ENCODE data around the gene WNT3. TPM values are rescaled to one million over a fixed set of nuclear protein-coding genes. Genes with fewer than 3 reads are reported as not detected.

Gene WNT3
- total RNA-seq, 1 experiment from 2014 or later = 8.8 TPM

- TF ChIP-seq, protein P1, sequence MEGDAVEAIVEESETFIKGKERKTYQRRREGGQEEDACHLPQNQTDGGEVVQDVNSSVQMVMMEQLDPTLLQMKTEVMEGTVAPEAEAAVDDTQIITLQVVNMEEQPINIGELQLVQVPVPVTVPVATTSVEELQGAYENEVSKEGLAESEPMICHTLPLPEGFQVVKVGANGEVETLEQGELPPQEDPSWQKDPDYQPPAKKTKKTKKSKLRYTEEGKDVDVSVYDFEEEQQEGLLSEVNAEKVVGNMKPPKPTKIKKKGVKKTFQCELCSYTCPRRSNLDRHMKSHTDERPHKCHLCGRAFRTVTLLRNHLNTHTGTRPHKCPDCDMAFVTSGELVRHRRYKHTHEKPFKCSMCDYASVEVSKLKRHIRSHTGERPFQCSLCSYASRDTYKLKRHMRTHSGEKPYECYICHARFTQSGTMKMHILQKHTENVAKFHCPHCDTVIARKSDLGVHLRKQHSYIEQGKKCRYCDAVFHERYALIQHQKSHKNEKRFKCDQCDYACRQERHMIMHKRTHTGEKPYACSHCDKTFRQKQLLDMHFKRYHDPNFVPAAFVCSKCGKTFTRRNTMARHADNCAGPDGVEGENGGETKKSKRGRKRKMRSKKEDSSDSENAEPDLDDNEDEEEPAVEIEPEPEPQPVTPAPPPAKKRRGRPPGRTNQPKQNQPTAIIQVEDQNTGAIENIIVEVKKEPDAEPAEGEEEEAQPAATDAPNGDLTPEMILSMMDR (IDR thresholded peaks at IDR 0.05; ENCODE audit: insufficient read depth in 1 of 2, low read depth in 1 of 2, low read length in 1 of 2, severe bottlenecking in 1 of 2, unreplicated experiment in 1 of 2) = no peak
- ChIA-PET CTCF (no interaction called here), POLR2A (no interaction called here)
- peak in 1 of 2 experiments; percentile 6 for DNase-seq
- Histone ChIP-seq H3K27me3 (replicated peaks; ENCODE audit: control insufficient read depth, insufficient read depth, low read length) (no peaks in the 10 kb centered on the region), H3K36me3 (ENCODE audit: control insufficient read depth, insufficient read depth, low read length) (no peaks in the 10 kb centered on the region; the same call in 1 of the 2 replicates), H3K4me1 (peaks cover 10% of the 10 kb centered on the region; the same call in 1 of the 2 replicates), H3K9me3 (no peaks in the 10 kb centered on the region), H3K4me3 (ENCODE audit: low read depth, low read length) (no peak overlapping the region)
- H3K27me3 Mint-ChIP-seq (ENCODE audit: insufficient read depth, unreplicated experiment) = no peaks in the 10 kb centered on the region
- no peak overlapping the region for H3K27ac Mint-ChIP-seq (ENCODE audit: unreplicated experiment)
- peaks cover 7% of the 10 kb centered on the region for H3K4me1 Mint-ChIP-seq (ENCODE audit: low read depth, unreplicated experiment)
- BruUV-seq (replicated peaks) = no TSS peak
- H3K4me3 Mint-ChIP-seq (ENCODE audit: unreplicated experiment) = no peak overlapping the region
- intact Hi-C loops (cut with micrococcal nuclease; ENCODE audit: unreplicated experiment) = no loop called here
- H3K36me3 Mint-ChIP-seq (ENCODE audit: insufficient read depth, unreplicated experiment) = no peaks in the 10 kb centered on the region
- H3K9me3 Mint-ChIP-seq (ENCODE audit: unreplicated experiment) = no peaks in the 10 kb centered on the region
Observed at GRCh38 chr17:46727572-46728348, 90.7 kb downstream of the WNT3 start.

GRCh38 chr17:46726206-46726605, 92.3 kb downstream of the WNT3 start:
- BruUV-seq (replicated peaks) = no TSS peak
- Histone ChIP-seq H3K4me1 (peaks cover 10% of the 10 kb centered on the region; the same call in 1 of the 2 replicates), H3K27me3 (replicated peaks; ENCODE audit: control insufficient read depth, insufficient read depth, low read length) (no peaks in the 10 kb centered on the region), H3K4me3 (ENCODE audit: low read depth, low read length) (no peak overlapping the region), H3K9me3 (no peaks in the 10 kb centered on the region), H3K36me3 (ENCODE audit: control insufficient read depth, insufficient read depth, low read length) (no peaks in the 10 kb centered on the region; the same call in 1 of the 2 replicates)
- Mint-ChIP-seq H3K27me3 (ENCODE audit: insufficient read depth, unreplicated experiment) (no peaks in the 10 kb centered on the region), H3K9me3 (ENCODE audit: unreplicated experiment) (no peaks in the 10 kb centered on the region), H3K4me1 (ENCODE audit: low read depth, unreplicated experiment) (peaks cover 7% of the 10 kb centered on the region), H3K36me3 (ENCODE audit: insufficient read depth, unreplicated experiment) (no peaks in the 10 kb centered on the region), H3K4me3 (ENCODE audit: unreplicated experiment) (no peak overlapping the region), H3K27ac (ENCODE audit: unreplicated experiment) (no peak overlapping the region)
- CTCF ChIA-PET = no interaction called here
- POLR2A ChIA-PET = no interaction called here
- intact Hi-C loops (cut with micrococcal nuclease; ENCODE audit: unreplicated experiment) = no loop called here
- DNase-seq = no peak
- TF ChIP-seq, protein P1 (IDR thresholded peaks at IDR 0.05; ENCODE audit: insufficient read depth in 1 of 2, low read depth in 1 of 2, low read length in 1 of 2, severe bottlenecking in 1 of 2, unreplicated experiment in 1 of 2) = no peak

DNA sequence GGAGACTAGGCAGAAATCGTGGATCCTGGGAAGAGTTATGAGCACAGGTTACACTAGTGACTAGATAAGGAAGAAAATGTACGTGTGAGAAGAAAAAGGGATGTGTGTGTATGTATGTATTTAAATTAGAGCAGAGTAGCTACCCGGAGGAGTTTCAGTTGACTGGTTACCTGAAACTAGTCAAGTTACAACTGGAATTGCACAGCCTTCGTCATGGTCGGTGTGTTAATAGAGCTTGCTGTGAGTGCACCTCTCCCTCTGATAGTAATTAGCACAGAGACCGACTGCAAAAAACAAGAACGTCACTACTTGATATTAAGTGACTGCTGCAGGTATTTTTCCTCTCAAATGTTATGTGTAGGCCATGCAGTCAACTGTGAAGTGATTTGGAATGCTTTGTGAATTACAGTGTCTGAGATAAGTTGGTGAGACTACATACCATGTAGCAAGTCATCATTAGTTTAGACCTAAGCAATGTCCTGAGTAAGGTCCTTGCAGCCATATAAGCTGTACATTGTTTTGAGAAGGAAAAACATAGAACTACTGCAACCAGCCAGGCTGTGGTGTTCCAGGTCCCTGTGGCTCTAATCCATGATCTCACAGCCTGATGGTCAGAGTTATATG, 95.7 kb downstream of the WNT3 start:
- no peaks in the 10 kb centered on the region for H3K36me3 ChIP-seq (ENCODE audit: control insufficient read depth, insufficient read depth, low read length)
- BruUV-seq (replicated peaks) = no TSS peak
- no peaks in the 10 kb centered on the region for H3K36me3 Mint-ChIP-seq (ENCODE audit: insufficient read depth, unreplicated experiment)
- POLR2A ChIA-PET = no interaction called here
- H3K4me1 ChIP-seq = peaks cover 6% of the 10 kb centered on the region; the same call in 1 of the 2 replicates
- H3K4me3 ChIP-seq (ENCODE audit: low read depth, low read length) = no peak overlapping the region
- H3K4me3 Mint-ChIP-seq (ENCODE audit: unreplicated experiment) = no peak overlapping the region
- H3K27ac Mint-ChIP-seq (ENCODE audit: unreplicated experiment) = no peak overlapping the region
- H3K27me3 ChIP-seq (replicated peaks; ENCODE audit: control insufficient read depth, insufficient read depth, low read length) = no peaks in the 10 kb centered on the region
- H3K4me1 Mint-ChIP-seq (ENCODE audit: low read depth, unreplicated experiment) = peaks cover 7% of the 10 kb centered on the region
- no peaks in the 10 kb centered on the region for H3K9me3 Mint-ChIP-seq (ENCODE audit: unreplicated experiment)
- H3K9me3 ChIP-seq = no peaks in the 10 kb centered on the region
- no peaks in the 10 kb centered on the region for H3K27me3 Mint-ChIP-seq (ENCODE audit: insufficient read depth, unreplicated experiment)
- TF ChIP-seq, protein P1 (IDR thresholded peaks at IDR 0.05; ENCODE audit: insufficient read depth in 1 of 2, low read depth in 1 of 2, low read length in 1 of 2, severe bottlenecking in 1 of 2, unreplicated experiment in 1 of 2) = no peak
- intact Hi-C loops (cut with micrococcal nuclease; ENCODE audit: unreplicated experiment) = no loop called here
- DNase-seq = no peak
- CTCF ChIA-PET = no interaction called here
